HAP-1 (cell line): ENCODE results near the gene SLC33A1.

Experiments used
- DNase-seq, 2 experiments: peaks; one replicate each; pipeline ENCODE4 v3.0.0-alpha.2; 2016 to 2020; ENCODE audit warnings: low spot score in 2 of 2
- H3K27me3 ChIP-seq: fragments of 250-450 bp; sonication (Bioruptor Pico); 2 replicates; pipeline ENCODE4 v1.5.1; 2020; ENCODE audit warnings: low read depth, mild to moderate bottlenecking, moderate library complexity
- H3K36me3 ChIP-seq: fragments of 250-450 bp; sonication (Bioruptor Pico); replicated peaks from 2 replicates; pipeline ENCODE4 v1.5.1; 2020; ENCODE audit warnings: mild to moderate bottlenecking
- H3K4me1 ChIP-seq: fragments of 250-450 bp; sonication (Bioruptor Pico); 2 replicates; pipeline ENCODE4 v1.5.1; 2020; ENCODE audit warnings: mild to moderate bottlenecking
- H3K4me3 ChIP-seq: fragments of 250-450 bp; sonication (Bioruptor Pico); 2 replicates; pipeline ENCODE4 v1.5.1; 2020; ENCODE audit warnings: mild to moderate bottlenecking, moderate library complexity
- H3K9me3 ChIP-seq: fragments of 250-450 bp; sonication (Bioruptor Pico); 2 replicates; pipeline ENCODE4 v1.5.1; 2020; ENCODE audit warnings: mild to moderate bottlenecking, moderate library complexity
- in situ Hi-C: fragments of 300-500 bp; cut with MboI; formaldehyde crosslinking; loops from 3 replicates; pipeline ENCODE4 v1.14.3; 2020; ENCODE audit warnings: low sequenced_read_pairs, inconsistent platforms, mixed read lengths

SLC33A1 gene

GRCh38 chr3:155805802-155806618, 48.2 kb downstream of the SLC33A1 start, which contains the start of gene C3orf33:
C3orf33 (minus strand) TSS chr3:155806278; CDS start chr3:155806252, 26 bp downstream.
- Histone ChIP-seq H3K4me1 (peaks cover 21% of the 10 kb centered on the region), H3K4me3 (peak within 1 kb of the TSS; percentile 71)
- in situ Hi-C loops: no loop called here

DNA sequence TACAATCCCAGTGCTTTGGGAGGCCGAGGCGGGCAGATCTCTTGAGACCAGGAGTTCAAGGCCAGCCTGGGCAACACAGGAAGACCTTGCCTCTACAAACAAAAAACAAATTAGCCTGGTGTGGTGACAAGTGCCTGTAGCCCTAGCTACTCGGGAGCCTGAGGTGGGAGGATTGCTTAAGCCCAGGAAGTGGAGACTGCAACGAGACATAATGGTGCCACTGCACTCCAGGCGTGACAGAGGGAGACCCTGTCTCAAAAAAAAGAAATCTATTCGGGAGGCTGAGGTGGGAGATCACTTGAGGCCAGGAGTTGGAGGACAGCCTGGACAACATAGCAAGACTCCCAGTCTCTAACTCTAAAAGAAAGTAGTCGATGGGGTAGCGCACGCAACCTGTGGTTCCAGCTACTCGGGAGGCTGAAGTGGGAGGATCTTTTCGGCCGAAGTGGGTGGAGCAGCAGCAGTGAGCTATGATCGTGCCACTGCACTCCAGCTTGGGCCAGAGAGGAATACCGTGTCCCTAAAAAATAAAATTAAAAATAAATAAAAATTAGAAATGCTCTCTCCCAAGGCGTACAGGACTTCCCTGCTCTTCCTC, 48.9 kb downstream of the SLC33A1 start:
- H3K9me3 ChIP-seq: no peaks in the 10 kb centered on the region
- peaks cover 21% of the 10 kb centered on the region for H3K4me1 ChIP-seq
- peak in 1 of 2 experiments; percentile 66 for DNase-seq
- H3K36me3 ChIP-seq: peaks cover 3% of the 10 kb centered on the region; the same call in 1 of the 2 replicates
- no peaks in the 10 kb centered on the region for H3K27me3 ChIP-seq
- in situ Hi-C loops: no loop called here
- H3K4me3 ChIP-seq: peak overlapping the region; percentile 71

More at GRCh38 chr3:155805802-155806618, 48.2 kb downstream of the SLC33A1 start, which contains the start of gene C3orf33:
- peak; percentile 52 to 78 for DNase-seq
- Histone ChIP-seq H3K27me3 (no peaks in the 10 kb centered on the region), H3K36me3 (0 out of 2 replicates have a peak, but pooled peaks cover 3% of the 10 kb centered on the region), H3K9me3 (no peaks in the 10 kb centered on the region)

DNA sequence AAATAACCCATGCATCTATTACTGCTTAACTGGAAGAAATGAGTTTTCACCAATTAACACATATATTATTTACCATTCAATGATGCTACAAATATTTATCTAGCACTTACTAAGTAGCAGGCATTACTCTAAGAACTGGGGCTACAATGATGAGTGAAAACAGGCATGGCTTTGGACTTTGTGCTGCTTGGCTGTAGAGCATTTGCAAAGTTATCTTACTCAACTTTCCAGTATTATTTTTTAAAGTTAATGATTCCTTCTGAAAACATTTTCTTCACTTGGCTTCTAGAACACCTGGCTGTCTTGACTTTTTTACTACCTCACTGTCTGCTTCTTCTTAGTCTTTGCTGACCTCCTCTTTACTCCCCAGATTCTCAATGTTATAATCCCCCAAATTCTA, 49.9 kb downstream of the SLC33A1 start:
- no peak overlapping the region for H3K4me3 ChIP-seq
- H3K4me1 ChIP-seq: peaks cover 21% of the 10 kb centered on the region
- H3K9me3 ChIP-seq: no peaks in the 10 kb centered on the region
- DNase-seq: no peak
- H3K27me3 ChIP-seq: no peaks in the 10 kb centered on the region
- in situ Hi-C loops: no loop called here
- peaks cover 9% of the 10 kb centered on the region for H3K36me3 ChIP-seq

GRCh38 chr3:155792532-155792931, 61.7 kb downstream of the SLC33A1 start:
- in situ Hi-C loops: no loop called here
- Histone ChIP-seq H3K4me1 (no peaks in the 10 kb centered on the region), H3K9me3 (no peaks in the 10 kb centered on the region), H3K36me3 (no peaks in the 10 kb centered on the region; the same call in 1 of the 2 replicates), H3K4me3 (no peak overlapping the region), H3K27me3 (no peaks in the 10 kb centered on the region)
- DNase-seq: no peak

DNA sequence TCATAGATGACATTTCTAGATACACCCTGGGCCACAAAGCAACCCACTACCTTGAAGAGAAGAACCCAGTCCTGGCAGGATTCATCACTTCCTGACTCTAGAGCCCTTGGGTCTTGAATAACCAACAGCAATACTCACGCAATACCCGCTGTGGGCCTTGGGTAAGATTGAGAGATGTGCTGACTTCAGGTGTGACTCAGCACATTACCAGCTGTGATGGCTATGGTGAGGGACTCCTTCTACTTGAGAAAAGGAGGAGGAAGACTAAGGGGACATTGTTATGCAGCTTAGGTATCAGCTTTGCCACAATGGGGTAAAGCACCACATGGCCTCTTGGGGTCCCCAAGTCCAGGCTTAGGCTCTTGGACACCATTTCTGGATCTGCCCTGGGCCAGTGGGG, 63.0 kb downstream of the SLC33A1 start:
- no peak for DNase-seq
- in situ Hi-C loops: no loop called here
- H3K36me3 ChIP-seq: no peaks in the 10 kb centered on the region; the same call in 1 of the 2 replicates

DNA sequence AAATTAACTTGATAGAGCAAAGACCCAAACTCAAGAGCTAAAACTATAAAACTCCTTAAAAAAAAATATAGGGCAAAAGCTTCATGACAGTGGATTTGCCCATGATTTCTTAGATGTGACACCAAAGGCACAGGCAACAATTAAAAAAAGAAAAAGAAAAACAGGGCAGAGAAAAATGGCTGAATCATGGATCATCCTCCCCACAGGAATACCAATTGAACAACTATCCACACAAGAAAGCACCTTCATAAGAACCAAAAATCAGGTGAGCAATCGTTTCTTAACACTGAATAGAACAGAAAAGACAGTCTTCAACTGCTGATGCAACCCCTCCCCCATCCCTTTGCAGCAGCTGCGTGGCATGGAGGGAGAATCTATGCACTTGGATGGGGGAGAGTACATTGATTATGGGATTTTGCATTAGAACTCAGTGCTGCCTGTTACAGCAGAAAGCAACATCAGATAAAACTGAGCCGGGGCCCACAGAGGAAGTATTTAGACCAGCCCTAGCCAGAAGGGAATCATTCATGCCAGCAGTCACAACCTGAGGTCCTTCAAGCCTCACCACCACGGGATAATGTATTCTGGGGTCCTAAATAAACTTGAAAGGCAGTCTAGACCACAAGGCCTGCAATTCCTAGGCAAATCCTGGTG, 63.8 kb downstream of the SLC33A1 start:
- in situ Hi-C loops: no loop called here
- H3K4me1 ChIP-seq: no peaks in the 10 kb centered on the region
- H3K9me3 ChIP-seq: no peaks in the 10 kb centered on the region
- H3K4me3 ChIP-seq: no peak overlapping the region
- H3K36me3 ChIP-seq: no peaks in the 10 kb centered on the region; the same call in 1 of the 2 replicates
- no peaks in the 10 kb centered on the region for H3K27me3 ChIP-seq
- no peak for DNase-seq

More for the DNA sequence above, 63.0 kb downstream of the SLC33A1 start:
- Histone ChIP-seq H3K4me3 (no peak overlapping the region), H3K9me3 (no peaks in the 10 kb centered on the region), H3K27me3 (no peaks in the 10 kb centered on the region), H3K4me1 (no peaks in the 10 kb centered on the region)

- Histone ChIP-seq H3K9me3 (peaks cover 5% of the 10 kb centered on the region; the same call in 1 of the 2 replicates), H3K4me1 (no peaks in the 10 kb centered on the region), H3K27me3 (no peaks in the 10 kb centered on the region), H3K4me3 (no peak overlapping the region), H3K36me3 (peaks cover 2% of the 10 kb centered on the region)
- in situ Hi-C loops: no loop called here
- DNase-seq: no peak
Observed at GRCh38 chr3:155785662-155786295, 68.4 kb downstream of the SLC33A1 start.

- Histone ChIP-seq H3K4me3 (no peak overlapping the region), H3K36me3 (peaks cover 2% of the 10 kb centered on the region; the same call in 1 of the 2 replicates)
- in situ Hi-C loops: no loop called here
Observed at GRCh38 chr3:155782390-155782953, 71.8 kb downstream of the SLC33A1 start.

DNA sequence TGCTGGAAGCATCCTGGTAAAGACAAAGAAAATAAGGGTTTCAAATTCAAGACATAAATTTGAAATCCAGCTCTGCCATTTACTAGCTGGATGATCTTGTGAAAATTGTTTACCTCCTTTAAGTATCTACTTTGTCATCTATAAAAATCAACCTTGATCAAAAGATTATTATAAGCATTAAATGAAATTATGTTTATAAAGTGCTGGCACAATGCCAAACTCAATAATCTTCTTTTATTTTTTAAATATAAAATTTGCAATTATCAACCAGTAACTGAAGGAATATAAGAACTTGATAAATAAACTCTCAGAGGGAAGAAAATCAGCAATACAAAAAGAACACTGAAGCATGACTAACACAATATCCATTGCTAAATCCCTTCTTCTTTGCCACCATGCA, 73.9 kb downstream of the SLC33A1 start:
- DNase-seq: no peak
- in situ Hi-C loops: no loop called here
- Histone ChIP-seq H3K4me3 (no peak overlapping the region), H3K27me3 (no peaks in the 10 kb centered on the region), H3K36me3 (peaks cover 2% of the 10 kb centered on the region; the same call in 1 of the 2 replicates), H3K9me3 (peaks cover 5% of the 10 kb centered on the region; the same call in 1 of the 2 replicates), H3K4me1 (peaks cover 2% of the 10 kb centered on the region; the same call in 1 of the 2 replicates)

More at GRCh38 chr3:155782390-155782953, 71.8 kb downstream of the SLC33A1 start:
- Histone ChIP-seq H3K4me1 (peaks cover 2% of the 10 kb centered on the region; the same call in 1 of the 2 replicates), H3K9me3 (peaks cover 5% of the 10 kb centered on the region; the same call in 1 of the 2 replicates), H3K27me3 (no peaks in the 10 kb centered on the region)
- DNase-seq: no peak

GRCh38 chr3:155778462-155778861, 75.8 kb downstream of the SLC33A1 start:
- no peak for DNase-seq
- no peaks in the 10 kb centered on the region; the same call in 1 of the 2 replicates for H3K36me3 ChIP-seq
- in situ Hi-C loops: no loop called here
- H3K9me3 ChIP-seq: peaks cover 5% of the 10 kb centered on the region; the same call in 1 of the 2 replicates
- H3K4me3 ChIP-seq: no peak overlapping the region
- no peaks in the 10 kb centered on the region for H3K27me3 ChIP-seq
- peaks cover 2% of the 10 kb centered on the region; the same call in 1 of the 2 replicates for H3K4me1 ChIP-seq

DNA sequence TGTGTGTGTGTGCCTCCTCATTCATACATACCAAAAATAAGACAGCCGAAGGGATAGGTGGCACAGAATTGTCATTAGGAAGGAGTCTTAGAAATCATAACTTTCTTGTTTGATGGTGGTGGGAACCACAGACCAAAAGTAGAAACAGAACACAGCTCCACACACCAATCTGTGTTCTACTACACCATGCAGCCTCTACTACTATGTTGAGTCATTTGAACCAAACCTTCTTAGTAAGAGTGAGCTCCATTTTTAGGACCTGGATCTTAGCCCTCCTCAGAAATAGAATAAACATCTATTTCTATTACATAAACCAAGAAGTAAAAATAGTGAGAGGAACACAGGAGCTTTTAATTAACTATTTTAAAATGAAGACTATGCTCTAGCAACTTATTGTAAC, 81.4 kb downstream of the SLC33A1 start:
- H3K4me3 ChIP-seq: no peak overlapping the region
- 0 out of 2 replicates have a peak, but pooled peaks cover 3% of the 10 kb centered on the region for H3K36me3 ChIP-seq
- no peaks in the 10 kb centered on the region for H3K27me3 ChIP-seq
- no peak for DNase-seq
- H3K9me3 ChIP-seq: no peaks in the 10 kb centered on the region
- in situ Hi-C loops: no loop called here
- H3K4me1 ChIP-seq: no peaks in the 10 kb centered on the region

GRCh38 chr3:155771126-155771525, 83.1 kb downstream of the SLC33A1 start:
- DNase-seq: no peak
- Histone ChIP-seq H3K36me3 (peaks cover 3% of the 10 kb centered on the region; the same call in 1 of the 2 replicates), H3K9me3 (no peaks in the 10 kb centered on the region), H3K4me3 (no peak overlapping the region), H3K4me1 (no peaks in the 10 kb centered on the region), H3K27me3 (no peaks in the 10 kb centered on the region)
- in situ Hi-C loops: no loop called here
